Choroid plexus epithelial cell (primary cell): Measurements from ENCODE around the gene ERMP1.

ENCODE experiments used
- DNase-seq: peaks from one replicate; pipeline ENCODE4 v3.0.0-alpha.2; 2010; ENCODE audit warnings: low read depth
- H3K4me3 ChIP-seq: 2 replicates; pipeline ENCODE4 v1.5.1; 2011; ENCODE audit warnings: low read depth, mild to moderate bottlenecking, control low read depth, low read length, moderate library complexity
- TF ChIP-seq, protein P1 (sequence below): conservative IDR thresholded peaks from 2 replicates; pipeline ENCODE4 v1.5.1; 2011; ENCODE audit warnings: low read depth, mild to moderate bottlenecking, control low read depth, inconsistent platforms, low read length, moderate library complexity

The ERMP1 gene

DNA sequence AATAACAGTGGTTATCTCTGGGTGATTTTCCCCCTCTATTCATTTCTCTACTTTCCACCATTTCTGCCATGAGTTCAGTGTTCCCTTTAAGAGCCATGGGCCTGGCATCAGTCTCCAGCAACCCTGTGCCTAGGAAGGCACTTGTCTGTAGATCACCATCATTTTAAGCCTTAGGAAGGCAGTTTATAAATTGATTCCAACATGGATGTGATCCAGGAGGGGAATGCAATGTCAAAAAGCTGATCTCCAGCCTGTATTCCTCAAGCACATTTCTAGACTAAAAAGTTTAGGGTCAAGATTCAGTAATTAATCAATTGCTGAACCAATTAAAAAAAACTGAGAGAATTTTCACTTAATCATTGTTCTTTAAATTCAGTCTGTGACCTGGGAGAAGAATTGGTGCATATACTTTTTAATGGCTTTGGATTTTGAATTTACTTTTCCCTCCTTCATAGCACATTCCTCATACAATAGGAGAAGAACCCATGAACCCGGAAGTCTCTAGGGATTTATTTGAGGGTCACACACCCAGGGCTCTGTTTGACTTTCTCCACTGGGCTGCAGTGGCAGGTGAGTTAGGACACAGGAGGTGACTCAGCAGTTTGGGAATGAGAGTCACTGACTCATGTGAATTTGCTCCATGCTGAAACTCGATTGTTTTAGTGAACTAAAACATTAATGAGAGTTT, 6.1 kb upstream of the ERMP1 start:
- peak; percentile 55 for DNase-seq
- H3K4me3 ChIP-seq: no peak overlapping the region

DNA sequence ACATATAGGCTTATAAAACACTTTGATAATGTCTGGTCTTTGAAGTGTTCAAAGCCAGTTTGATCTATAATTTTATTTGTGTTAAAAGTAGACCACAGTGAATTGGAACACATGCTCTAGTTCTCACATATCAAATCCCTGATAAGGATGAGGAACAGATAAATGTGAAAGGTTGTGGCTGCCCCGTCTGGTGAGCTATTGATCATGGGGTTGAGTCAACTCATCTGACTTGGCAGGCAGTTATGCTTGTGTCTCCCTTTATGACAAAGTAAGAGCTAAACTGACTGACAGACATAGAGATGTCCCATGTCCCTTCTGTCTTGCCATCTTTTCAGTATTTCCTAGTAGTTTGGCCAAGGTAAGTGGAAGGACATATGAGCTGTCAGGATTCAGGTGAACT, 2.9 kb upstream of the ERMP1 start:
- TF ChIP-seq, protein P1, sequence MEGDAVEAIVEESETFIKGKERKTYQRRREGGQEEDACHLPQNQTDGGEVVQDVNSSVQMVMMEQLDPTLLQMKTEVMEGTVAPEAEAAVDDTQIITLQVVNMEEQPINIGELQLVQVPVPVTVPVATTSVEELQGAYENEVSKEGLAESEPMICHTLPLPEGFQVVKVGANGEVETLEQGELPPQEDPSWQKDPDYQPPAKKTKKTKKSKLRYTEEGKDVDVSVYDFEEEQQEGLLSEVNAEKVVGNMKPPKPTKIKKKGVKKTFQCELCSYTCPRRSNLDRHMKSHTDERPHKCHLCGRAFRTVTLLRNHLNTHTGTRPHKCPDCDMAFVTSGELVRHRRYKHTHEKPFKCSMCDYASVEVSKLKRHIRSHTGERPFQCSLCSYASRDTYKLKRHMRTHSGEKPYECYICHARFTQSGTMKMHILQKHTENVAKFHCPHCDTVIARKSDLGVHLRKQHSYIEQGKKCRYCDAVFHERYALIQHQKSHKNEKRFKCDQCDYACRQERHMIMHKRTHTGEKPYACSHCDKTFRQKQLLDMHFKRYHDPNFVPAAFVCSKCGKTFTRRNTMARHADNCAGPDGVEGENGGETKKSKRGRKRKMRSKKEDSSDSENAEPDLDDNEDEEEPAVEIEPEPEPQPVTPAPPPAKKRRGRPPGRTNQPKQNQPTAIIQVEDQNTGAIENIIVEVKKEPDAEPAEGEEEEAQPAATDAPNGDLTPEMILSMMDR: no peak
- DNase-seq: no peak
- H3K4me3 ChIP-seq: no peak overlapping the region

More for the DNA sequence above, 6.1 kb upstream of the ERMP1 start:
- TF ChIP-seq, protein P1: no peak

DNA sequence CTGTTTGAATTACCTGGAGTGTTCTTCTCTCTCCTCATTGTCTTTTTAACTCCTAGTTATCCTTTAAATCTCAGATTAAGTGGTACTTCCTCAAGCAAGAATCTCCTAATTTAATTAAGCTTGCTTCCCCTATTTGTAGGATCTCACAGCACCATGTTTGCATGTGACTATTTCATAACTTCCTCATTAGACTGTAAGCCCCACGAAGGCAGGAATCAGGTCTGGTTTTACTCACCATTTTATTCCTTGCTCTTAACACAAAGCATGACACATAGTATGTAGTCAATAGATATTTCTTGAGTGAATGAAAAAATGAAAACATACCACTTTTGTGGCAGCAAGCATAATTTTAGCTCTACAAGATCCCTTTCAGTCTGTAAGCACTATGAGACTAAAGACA, 1.3 kb upstream of the ERMP1 start:
- TF ChIP-seq, protein P1: no peak
- no peak overlapping the region for H3K4me3 ChIP-seq
- no peak for DNase-seq

DNA sequence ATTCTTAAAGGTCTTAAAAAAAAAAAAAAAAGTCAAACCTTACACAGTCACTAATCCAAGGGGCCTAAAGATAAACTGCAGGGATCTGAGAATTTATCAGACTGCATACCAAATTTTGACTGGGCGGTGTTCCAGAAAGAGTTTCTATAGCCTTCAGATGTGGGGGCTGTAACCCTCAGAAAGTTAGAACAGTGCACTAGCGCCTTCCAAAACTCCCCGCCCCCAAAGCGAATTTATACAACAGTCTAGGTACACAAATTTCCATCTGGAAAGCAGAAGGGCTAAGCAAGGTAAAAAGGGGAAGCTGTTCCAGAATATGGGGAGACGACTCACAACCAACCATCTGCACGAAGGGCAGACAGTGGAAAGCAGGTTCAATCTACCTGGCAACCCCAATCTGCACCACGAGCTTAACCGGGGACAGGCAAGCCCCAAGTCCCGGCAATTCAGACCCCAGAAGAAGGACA, 813 bp downstream of the ERMP1 start:
- no peak for DNase-seq

DNA sequence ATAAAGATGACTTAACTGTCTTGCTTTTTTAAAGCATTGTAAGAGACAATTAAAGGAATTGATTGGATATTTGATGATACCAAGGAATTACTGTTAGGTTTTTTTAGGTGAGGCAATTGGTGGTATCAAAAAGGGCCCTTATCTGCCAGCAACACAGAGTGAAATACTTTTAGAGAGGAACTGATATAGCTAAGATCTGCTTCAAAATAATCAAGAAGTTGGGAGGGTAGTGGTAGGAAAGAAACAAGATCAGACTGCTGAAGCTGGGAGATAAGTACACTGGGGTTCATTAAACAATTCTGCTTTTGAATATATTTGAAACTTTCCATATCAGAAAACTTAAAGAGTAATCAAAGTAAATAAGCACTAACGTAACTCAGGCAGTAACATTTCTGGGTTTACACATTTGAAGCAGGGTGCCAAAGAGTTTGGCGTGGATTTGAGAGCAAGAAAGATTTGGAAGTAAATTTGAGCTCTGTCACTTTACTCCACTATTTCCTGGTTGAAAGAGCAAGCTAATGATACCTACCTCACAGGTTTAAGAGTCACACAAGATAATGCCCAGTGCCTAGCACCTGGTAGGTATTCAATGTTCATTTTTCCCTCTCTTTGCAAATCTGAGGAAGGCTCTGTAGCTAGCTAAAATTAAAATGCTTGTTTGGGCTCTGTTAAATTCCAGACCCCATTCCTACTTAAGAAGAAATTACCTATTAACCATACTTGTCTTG, 6.9 kb downstream of the ERMP1 start:
- DNase-seq: no peak

More for the DNA sequence above, 813 bp downstream of the ERMP1 start:
- TF ChIP-seq, protein P1: no peak
- peak overlapping the region; percentile 82 for H3K4me3 ChIP-seq

DNA sequence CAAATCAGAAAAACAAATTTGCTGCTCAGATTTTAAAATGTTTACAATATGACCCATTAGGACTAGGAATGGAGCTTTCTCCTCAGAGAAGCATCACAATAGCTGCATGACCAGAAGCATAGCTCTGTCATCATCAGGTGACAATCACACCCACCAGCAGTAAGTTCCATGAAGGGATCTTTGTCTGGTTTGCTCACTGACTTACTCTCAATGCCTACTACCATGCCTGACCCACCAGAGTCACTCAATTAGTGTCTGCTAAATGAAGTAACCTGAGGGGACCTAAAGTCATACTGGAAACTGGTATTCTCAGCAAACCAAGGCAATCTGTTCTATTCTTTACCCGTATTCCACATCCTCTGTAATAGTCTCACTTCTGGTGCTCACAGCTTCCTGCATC, 7.7 kb downstream of the ERMP1 start:
- TF ChIP-seq, protein P1: no peak
- no peak overlapping the region for H3K4me3 ChIP-seq

More for the DNA sequence above, 6.9 kb downstream of the ERMP1 start:
- TF ChIP-seq, protein P1: no peak
- H3K4me3 ChIP-seq: no peak overlapping the region

DNA sequence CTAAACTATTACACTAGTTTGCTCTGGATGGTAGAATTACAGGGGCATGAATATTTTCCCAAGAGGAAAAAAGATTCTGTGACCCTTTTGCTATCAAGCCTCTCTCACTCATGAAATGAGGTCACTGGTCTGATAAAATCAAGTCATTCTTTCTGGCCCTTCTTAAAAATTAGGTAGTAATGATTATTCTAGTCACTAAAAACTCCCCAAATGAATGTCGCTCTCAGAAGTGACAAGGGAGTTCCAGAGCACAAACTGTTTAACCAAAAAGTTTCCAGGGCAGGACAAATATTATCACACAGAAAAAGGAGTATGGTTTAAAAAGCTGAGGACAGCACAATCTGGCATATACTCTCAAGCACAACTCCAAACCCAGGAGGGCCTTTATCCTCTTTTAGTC, 12.5 kb downstream of the ERMP1 start:
- TF ChIP-seq, protein P1: no peak
- H3K4me3 ChIP-seq: no peak overlapping the region
- DNase-seq: no peak

More for the DNA sequence above, 7.7 kb downstream of the ERMP1 start:
- no peak for DNase-seq
